ENCODE results near the gene APOBEC2. TPM values are rescaled to one million over a fixed set of nuclear protein-coding genes. Genes with fewer than 3 reads are reported as not detected.
A peak's percentile ranks its signal among the peaks of the same experiment; 100 is the strongest.
"Not testable (repeated sequence)": the region's sequence is repeated elsewhere in the genome, so short reads cannot be mapped to it uniquely, and the experiment has no call there.

Gene APOBEC2
- total RNA-seq, 1 donor from 2014 or later, result not detected

- no peaks in the 10 kb centered on the region for H3K36me3 ChIP-seq (ENCODE audit: control insufficient read depth, insufficient read depth, low read length)
- TF ChIP-seq CTCF (IDR thresholded peaks at IDR 0.05; ENCODE audit: insufficient read depth, low read length, poor library complexity, severe bottlenecking), result no peak
- DNase-seq (ENCODE audit: low read depth), result no peak
- H3K27me3 ChIP-seq (ENCODE audit: control insufficient read depth, insufficient read depth, low read length), result no peaks in the 10 kb centered on the region
- no peak overlapping the region for H3K4me3 ChIP-seq (ENCODE audit: low read depth, low read length)
Observed at GRCh38 chr6:41013466-41014153, 39.4 kb upstream of the APOBEC2 start.

- H3K27me3 ChIP-seq (ENCODE audit: control insufficient read depth, insufficient read depth, low read length), result no peaks in the 10 kb centered on the region
- no peak for DNase-seq (ENCODE audit: low read depth)
- H3K4me3 ChIP-seq (ENCODE audit: low read depth, low read length), result no peak overlapping the region
- TF ChIP-seq CTCF (IDR thresholded peaks at IDR 0.05; ENCODE audit: insufficient read depth, low read length, poor library complexity, severe bottlenecking), result no peak
- H3K36me3 ChIP-seq (ENCODE audit: control insufficient read depth, insufficient read depth, low read length), result no peaks in the 10 kb centered on the region
Observed at GRCh38 chr6:41014780-41015179, 38.2 kb upstream of the APOBEC2 start.

- H3K4me3 ChIP-seq (ENCODE audit: low read depth, low read length); H3K36me3 ChIP-seq (ENCODE audit: control insufficient read depth, insufficient read depth, low read length); DNase-seq (ENCODE audit: low read depth); H3K27me3 ChIP-seq (ENCODE audit: control insufficient read depth, insufficient read depth, low read length): not testable (repeated sequence)
Observed at GRCh38 chr6:41015860-41016259, 37.1 kb upstream of the APOBEC2 start.

- Histone ChIP-seq H3K27me3 (ENCODE audit: control insufficient read depth, insufficient read depth, low read length) (no peaks in the 10 kb centered on the region), H3K36me3 (ENCODE audit: control insufficient read depth, insufficient read depth, low read length) (no peaks in the 10 kb centered on the region), H3K4me3 (ENCODE audit: low read depth, low read length) (no peak overlapping the region)
- TF ChIP-seq CTCF (IDR thresholded peaks at IDR 0.05; ENCODE audit: insufficient read depth, low read length, poor library complexity, severe bottlenecking), result no peak
- no peak for DNase-seq (ENCODE audit: low read depth)
Observed at GRCh38 chr6:41017663-41018062, 35.3 kb upstream of the APOBEC2 start.

GRCh38 chr6:41021832-41022231 is 31.2 kb upstream of the APOBEC2 start:
- Histone ChIP-seq H3K4me3 (ENCODE audit: low read depth, low read length) (no peak overlapping the region), H3K36me3 (ENCODE audit: control insufficient read depth, insufficient read depth, low read length) (no peaks in the 10 kb centered on the region), H3K27me3 (ENCODE audit: control insufficient read depth, insufficient read depth, low read length) (no peaks in the 10 kb centered on the region)
- no peak for DNase-seq (ENCODE audit: low read depth)
- peak; percentile 40 for TF ChIP-seq CTCF (IDR thresholded peaks at IDR 0.05; ENCODE audit: insufficient read depth, low read length, poor library complexity, severe bottlenecking)

- H3K4me3 ChIP-seq (ENCODE audit: low read depth, low read length), result no peak overlapping the region
- H3K27me3 ChIP-seq (ENCODE audit: control insufficient read depth, insufficient read depth, low read length), result no peaks in the 10 kb centered on the region
- TF ChIP-seq CTCF (IDR thresholded peaks at IDR 0.05; ENCODE audit: insufficient read depth, low read length, poor library complexity, severe bottlenecking), result no peak
- DNase-seq (ENCODE audit: low read depth), result no peak
- no peaks in the 10 kb centered on the region for H3K36me3 ChIP-seq (ENCODE audit: control insufficient read depth, insufficient read depth, low read length)
Observed at GRCh38 chr6:41022294-41022693, 30.7 kb upstream of the APOBEC2 start.
